ENCODE measurements around the gene KRT71.

GRCh38 chr12:52531566-52532300 is 21.2 kb downstream of the KRT71 start:
- TF ChIP-seq CTCF (conservative IDR thresholded peaks at IDR 0.05), result no peak
- TF ChIP-seq EZH2 (IDR thresholded peaks at IDR 0.05; ENCODE audit: low read depth), result no peak
